Ovary (tissue), 3 donors: Measurements from ENCODE around the gene SBK2.

Source experiments
- CTCF ChIP-seq, 3 donors: fragments of 450-650 bp in 2 of 3; fragments of 200-600 bp in 1 of 3; IDR thresholded peaks; one replicate each; pipeline versions ENCODE4 v1.5.1 to v1.8.0; 2016 to 2022; ENCODE audit warnings: antibody characterized with exemption in 3 of 3, mild to moderate bottlenecking in 1 of 3
- EP300 ChIP-seq: sonication (generic); formaldehyde crosslinking; IDR thresholded peaks from one replicate; pipeline ENCODE4 v1.6.1; 2017; ENCODE audit warnings: antibody characterized with exemption
- donor health status: DM: no; HTN: no; CAD: no.

- TF ChIP-seq CTCF (IDR thresholded peaks at IDR 0.05), result no peak
- TF ChIP-seq EP300, result no peak
Observed at GRCh38 chr19:55504252-55504603, 32.7 kb downstream of the SBK2 start.
